AG09309 (cell line): ENCODE results near the gene HPN.

ENCODE experiments used
- DNase-seq: peaks from one replicate; pipeline ENCODE4 v3.0.0-alpha.2; 2010; ENCODE audit warnings: low read depth
- H3K4me3 ChIP-seq: 2 replicates; pipeline ENCODE4 v1.5.1; 2011; ENCODE audit warnings: mild to moderate bottlenecking, low read depth, low read length, moderate library complexity; ENCODE audit not compliant: control insufficient read depth
- TF ChIP-seq, protein P1 (sequence below): IDR thresholded peaks from 2 replicates; pipeline ENCODE4 v1.5.1; 2011; ENCODE audit warnings: mild to moderate bottlenecking, low read depth, low read length, inconsistent platforms; ENCODE audit not compliant: insufficient read depth, control insufficient read depth; ENCODE audit errors: missing control alignments

The HPN gene

DNA sequence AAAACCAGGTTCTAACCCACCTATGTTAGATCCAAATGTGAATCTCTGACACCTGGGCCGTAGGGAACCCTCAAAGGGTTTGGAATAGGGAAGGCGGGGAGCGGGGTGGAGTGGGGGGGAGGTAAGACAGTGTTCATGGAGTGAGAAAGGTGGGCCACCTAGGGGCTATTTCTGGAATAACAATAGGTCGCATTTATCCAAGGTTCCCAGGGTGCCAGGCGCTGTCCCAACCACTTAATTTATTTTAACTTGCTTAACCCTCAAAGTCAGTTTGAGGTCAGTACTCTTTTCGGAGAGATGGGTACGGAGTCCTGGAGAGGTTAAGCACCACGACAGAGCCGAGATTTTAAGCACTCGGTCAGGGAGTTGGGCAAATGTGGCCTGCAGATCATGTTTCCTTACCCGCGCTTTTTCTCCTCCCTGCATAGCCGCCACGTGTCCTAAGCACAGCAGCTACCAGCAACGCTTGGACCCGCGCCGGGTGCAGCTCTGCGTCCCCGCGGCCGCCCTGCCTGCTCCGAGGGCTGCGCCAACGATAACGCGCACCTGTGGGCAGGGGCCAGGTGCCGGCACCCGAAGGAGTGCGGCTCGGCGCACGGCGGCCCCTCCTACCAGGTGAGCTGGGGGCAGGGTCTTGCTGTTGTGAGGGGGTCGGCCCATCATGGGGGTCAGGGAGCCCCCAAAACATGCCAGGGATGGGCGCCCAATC lies 49.1 kb downstream of the HPN start:
- TF ChIP-seq, protein P1, sequence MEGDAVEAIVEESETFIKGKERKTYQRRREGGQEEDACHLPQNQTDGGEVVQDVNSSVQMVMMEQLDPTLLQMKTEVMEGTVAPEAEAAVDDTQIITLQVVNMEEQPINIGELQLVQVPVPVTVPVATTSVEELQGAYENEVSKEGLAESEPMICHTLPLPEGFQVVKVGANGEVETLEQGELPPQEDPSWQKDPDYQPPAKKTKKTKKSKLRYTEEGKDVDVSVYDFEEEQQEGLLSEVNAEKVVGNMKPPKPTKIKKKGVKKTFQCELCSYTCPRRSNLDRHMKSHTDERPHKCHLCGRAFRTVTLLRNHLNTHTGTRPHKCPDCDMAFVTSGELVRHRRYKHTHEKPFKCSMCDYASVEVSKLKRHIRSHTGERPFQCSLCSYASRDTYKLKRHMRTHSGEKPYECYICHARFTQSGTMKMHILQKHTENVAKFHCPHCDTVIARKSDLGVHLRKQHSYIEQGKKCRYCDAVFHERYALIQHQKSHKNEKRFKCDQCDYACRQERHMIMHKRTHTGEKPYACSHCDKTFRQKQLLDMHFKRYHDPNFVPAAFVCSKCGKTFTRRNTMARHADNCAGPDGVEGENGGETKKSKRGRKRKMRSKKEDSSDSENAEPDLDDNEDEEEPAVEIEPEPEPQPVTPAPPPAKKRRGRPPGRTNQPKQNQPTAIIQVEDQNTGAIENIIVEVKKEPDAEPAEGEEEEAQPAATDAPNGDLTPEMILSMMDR: peak; percentile 69
- H3K4me3 ChIP-seq: no peak overlapping the region
- DNase-seq: no peak

DNA sequence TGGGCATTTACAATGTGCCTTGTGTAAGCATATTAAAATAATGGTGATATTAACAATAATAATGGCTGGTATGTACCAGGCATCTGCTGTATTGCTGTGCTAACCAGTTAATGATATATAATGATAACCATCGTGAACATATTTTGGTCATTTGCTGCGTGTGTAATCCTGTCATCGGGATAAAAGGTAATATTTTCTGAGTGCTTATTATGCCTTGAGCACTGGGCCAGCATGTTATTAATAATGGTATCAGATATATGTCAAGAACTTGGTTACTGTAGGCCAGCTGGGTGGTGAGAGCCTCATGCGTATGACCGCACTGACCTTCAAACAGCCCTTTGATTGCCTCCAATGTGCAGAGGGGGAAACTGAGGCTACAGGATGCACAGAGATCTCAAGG lies 51.9 kb downstream of the HPN start:
- DNase-seq: no peak
- H3K4me3 ChIP-seq: no peak overlapping the region
- TF ChIP-seq, protein P1: no peak

DNA sequence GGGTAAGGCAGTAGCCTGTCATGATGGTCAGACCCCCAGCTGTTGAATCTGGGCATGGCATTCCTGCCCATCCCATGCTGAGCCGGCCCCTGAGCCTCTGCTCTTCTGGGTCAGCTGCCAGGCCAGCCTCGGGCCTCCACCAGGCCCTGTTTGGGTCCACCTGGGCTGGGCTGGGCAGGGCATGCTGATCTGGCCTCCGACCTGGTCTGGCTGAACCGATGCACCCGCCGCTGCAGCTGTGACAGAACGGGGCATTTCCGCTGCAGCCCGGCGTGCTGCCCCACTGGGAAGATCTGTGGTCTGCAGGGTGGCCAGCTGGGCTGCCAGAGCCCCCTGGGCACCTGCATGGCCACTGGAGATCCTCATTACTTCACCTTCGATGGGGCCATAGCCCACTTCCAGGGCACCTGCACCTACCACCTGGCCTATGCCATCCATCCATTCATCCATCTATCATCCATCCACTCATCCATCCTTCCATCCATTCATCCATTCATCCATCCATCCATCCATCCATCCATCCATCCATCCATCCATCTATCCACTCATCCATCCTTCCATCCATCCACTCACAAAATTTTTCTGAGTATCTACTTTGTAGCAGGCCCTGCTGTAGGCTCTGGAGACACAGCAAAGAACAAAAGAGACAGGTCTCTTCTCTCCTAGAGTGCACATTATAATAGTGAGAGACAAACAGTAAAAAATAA lies 52.6 kb downstream of the HPN start:
- H3K4me3 ChIP-seq: no peak overlapping the region
- DNase-seq: no peak
- TF ChIP-seq, protein P1: no peak

DNA sequence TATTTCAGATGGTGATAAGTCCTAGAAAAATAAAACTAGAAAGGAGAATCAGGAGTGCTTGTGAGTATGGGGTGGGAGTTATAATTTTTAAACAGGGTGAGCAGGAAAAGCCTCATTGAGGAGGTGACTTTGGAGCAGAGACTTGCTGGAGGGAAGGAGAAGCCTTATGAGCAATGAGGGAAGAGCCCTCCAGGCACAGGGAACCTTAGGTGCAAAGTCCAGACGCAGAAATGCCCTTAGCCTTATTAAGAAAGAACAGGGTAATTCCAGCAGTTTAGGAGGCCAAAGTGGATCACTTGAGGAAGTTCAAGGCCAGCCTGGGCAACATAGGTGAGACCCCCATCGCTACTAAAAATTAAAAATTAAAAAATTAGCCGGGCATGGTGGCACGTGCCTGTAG lies 53.1 kb downstream of the HPN start:
- TF ChIP-seq, protein P1: no peak
- no peak overlapping the region for H3K4me3 ChIP-seq
- DNase-seq: no peak

DNA sequence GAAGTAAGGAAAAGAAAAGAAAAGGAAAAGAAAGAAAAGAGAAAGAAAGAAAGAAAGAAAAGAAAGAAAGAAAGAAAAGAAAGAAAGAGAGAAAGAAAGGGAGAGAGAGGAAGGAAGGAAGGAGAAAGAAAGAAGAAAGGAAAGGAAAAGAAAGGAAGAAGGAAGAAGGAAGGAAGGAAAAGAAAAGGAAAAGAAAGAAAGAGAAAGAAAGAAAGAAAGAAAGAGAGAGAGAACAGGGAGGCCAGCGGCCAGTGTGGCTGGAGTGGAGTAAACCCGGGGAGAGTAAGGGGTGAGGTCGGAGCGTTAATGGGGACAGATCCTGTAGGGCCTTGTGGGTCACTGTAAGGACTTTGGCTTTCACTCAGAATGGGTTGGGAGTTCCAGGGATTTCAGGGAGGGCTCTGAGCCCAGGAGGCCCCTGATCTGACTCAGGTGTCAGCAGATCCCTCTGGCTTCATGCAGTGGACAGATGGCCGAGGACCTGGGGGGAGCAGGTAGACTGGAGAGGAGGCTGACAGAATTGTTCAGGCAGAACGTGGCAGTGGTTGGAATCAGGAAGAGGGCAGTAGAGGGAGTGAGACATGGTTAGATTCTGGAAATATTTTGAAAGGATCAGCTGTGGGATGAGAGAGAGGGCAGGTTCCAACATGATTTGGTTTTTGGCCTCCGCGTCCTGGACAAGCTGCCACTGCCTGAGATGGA lies 54.3 kb downstream of the HPN start:
- TF ChIP-seq, protein P1: no peak
- no peak for DNase-seq
- H3K4me3 ChIP-seq: no peak overlapping the region

DNA sequence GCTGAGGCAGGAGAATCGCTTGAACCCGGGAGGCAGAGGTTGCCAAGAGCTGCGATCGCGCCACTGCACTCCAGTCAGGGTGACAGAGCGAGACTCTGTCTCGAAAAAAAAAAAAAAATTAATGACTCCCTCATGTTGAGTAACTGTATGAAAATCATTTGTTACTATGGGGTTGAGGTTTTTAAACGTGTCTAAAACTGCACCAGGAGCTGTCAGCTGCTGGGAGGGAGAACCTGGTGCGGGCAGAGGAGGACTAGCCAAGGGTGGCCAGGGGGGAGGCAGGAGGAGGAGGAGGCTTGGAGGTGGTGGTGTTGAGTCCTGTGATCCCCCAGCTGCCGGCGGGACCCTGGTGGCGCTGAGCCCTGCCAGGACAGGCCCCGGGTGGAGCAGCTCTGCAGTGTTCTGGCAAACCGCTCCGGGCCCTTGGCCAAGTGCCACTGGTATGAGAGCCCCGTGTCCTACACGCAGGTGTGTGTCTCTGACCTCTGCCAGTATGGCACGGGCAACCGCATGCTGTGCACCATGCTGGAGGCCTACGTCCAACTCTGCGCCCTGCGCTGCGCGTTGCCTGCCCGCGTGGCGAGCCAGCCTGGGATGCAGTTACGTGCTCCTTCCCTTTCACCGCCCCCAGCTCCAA lies 57.0 kb downstream of the HPN start:
- H3K4me3 ChIP-seq: no peak overlapping the region
- DNase-seq: no peak
- TF ChIP-seq, protein P1: no peak
